Karpas-422 (cell line): ENCODE measurements around the gene RASAL1. TPM values are rescaled to one million over a fixed set of nuclear protein-coding genes. Genes with fewer than 3 reads are reported as not detected.

Experiments
- DNase-seq: peaks from one replicate; pipeline ENCODE4 v3.0.0-alpha.2; 2015
- H2AFZ ChIP-seq: fragments of 200-600 bp; sonication (generic); 2 replicates; pipeline ENCODE4 v1.6.1; 2014; ENCODE audit warnings: antibody characterized with exemption, low read length, mixed read lengths
- H3K27ac ChIP-seq: fragments of 200-600 bp; sonication (generic); 2 replicates; pipeline ENCODE4 v1.5.1; 2014; ENCODE audit warnings: mild to moderate bottlenecking, low read length, moderate library complexity
- H3K27me3 ChIP-seq: fragments of 200-600 bp; sonication (generic); 2 replicates; pipeline ENCODE4 v1.6.1; 2014; ENCODE audit warnings: low read length, mixed read lengths
- H3K36me3 ChIP-seq: fragments of 200-600 bp; sonication (generic); 2 replicates; pipeline ENCODE4 v1.6.1; 2014; ENCODE audit warnings: low read length, mixed read lengths; ENCODE audit not compliant: insufficient read depth
- H3K4me1 ChIP-seq: fragments of 200-600 bp; sonication (generic); 2 replicates; pipeline ENCODE4 v1.6.1; 2014; ENCODE audit warnings: mild to moderate bottlenecking, low read length, mixed read lengths
- H3K4me2 ChIP-seq: fragments of 200-600 bp; sonication (generic); 2 replicates; pipeline ENCODE4 v1.6.1; 2014; ENCODE audit warnings: low read length, low read depth, mild to moderate bottlenecking; ENCODE audit not compliant: poor library complexity, severe bottlenecking
- H3K4me3 ChIP-seq: fragments of 200-600 bp; sonication (generic); 2 replicates; pipeline ENCODE4 v1.5.1; 2014; ENCODE audit warnings: mild to moderate bottlenecking, antibody characterized with exemption, low read length, mixed read lengths
- H3K79me2 ChIP-seq: fragments of 200-600 bp; sonication (generic); 2 replicates; pipeline ENCODE4 v1.6.1; 2014; ENCODE audit warnings: mild to moderate bottlenecking, low read length, mixed read lengths
- H3K9ac ChIP-seq: fragments of 200-600 bp; sonication (generic); 2 replicates; pipeline ENCODE4 v1.6.0; 2014; ENCODE audit warnings: low read length
- H3K9me2 ChIP-seq: fragments of 200-600 bp; sonication (generic), shearing (Covaris generic); replicated peaks from 2 replicates; pipeline ENCODE4 v1.6.0; 2014; ENCODE audit warnings: mild to moderate bottlenecking, low read length, moderate library complexity; ENCODE audit not compliant: insufficient read depth
- H3K9me3 ChIP-seq: fragments of 300-700, 200-600 bp; sonication (generic); 2 replicates; pipeline ENCODE4 v1.6.1; 2014; ENCODE audit warnings: low read length, mixed read lengths
- H4K20me1 ChIP-seq: fragments of 200-600 bp; sonication (generic); 2 replicates; pipeline ENCODE4 v1.6.1; 2014; ENCODE audit warnings: mild to moderate bottlenecking, antibody characterized with exemption, low read length, low read depth; ENCODE audit not compliant: insufficient read depth
- total RNA-seq: library from RNA; depleted of rRNA; stranded (reverse); fragments of >200 nt; shearing (Covaris generic); gene quantifications from 2 replicates; pipeline ENCODE4 v1.2.3, GENCODE V29; 2014; ENCODE audit warnings: low replicate concordance

RASAL1 gene
- total RNA-seq, 1 experiment from 2014 or later = 3.4 TPM

- H3K36me3 ChIP-seq = peaks cover 5% of the 10 kb centered on the region
These were observed 30.2 kb upstream of the RASAL1 start for GRCh38 chr12:113165521-113166450.

GRCh38 chr12:113164014-113164413 is 28.5 kb upstream of the RASAL1 start:
- Histone ChIP-seq H3K27ac (no peak overlapping the region), H3K9ac (no peak overlapping the region), H4K20me1 (peaks cover 26% of the 10 kb centered on the region), H3K4me2 (no peak overlapping the region), H3K79me2 (0 out of 2 replicates have a peak, but pooled peaks cover 6% of the 10 kb centered on the region), H3K36me3 (peaks cover 19% of the 10 kb centered on the region), H3K9me2 (no peaks in the 10 kb centered on the region), H3K4me3 (no peak overlapping the region), H3K27me3 (no peaks in the 10 kb centered on the region), H3K9me3 (no peaks in the 10 kb centered on the region), H2AFZ (no peak overlapping the region), H3K4me1 (peaks cover 13% of the 10 kb centered on the region)
- DNase-seq = no peak

More at GRCh38 chr12:113165521-113166450, 30.2 kb upstream of the RASAL1 start:
- H3K27me3 ChIP-seq = no peaks in the 10 kb centered on the region
- no peak overlapping the region for H3K9ac ChIP-seq
- no peaks in the 10 kb centered on the region for H3K9me2 ChIP-seq
- H3K27ac ChIP-seq = no peak overlapping the region
- H3K9me3 ChIP-seq = no peaks in the 10 kb centered on the region
- H3K4me2 ChIP-seq = no peak overlapping the region
- no peak overlapping the region for H3K4me3 ChIP-seq
- no peak for DNase-seq
- H2AFZ ChIP-seq = no peak overlapping the region
- peaks cover 14% of the 10 kb centered on the region for H4K20me1 ChIP-seq
- H3K4me1 ChIP-seq = peaks cover 13% of the 10 kb centered on the region
- H3K79me2 ChIP-seq = no peaks in the 10 kb centered on the region

- no peak overlapping the region for H3K4me3 ChIP-seq
- no peak for DNase-seq
- H3K4me2 ChIP-seq = no peak overlapping the region
- no peak overlapping the region for H3K27ac ChIP-seq
- H3K9me3 ChIP-seq = no peaks in the 10 kb centered on the region
- H3K36me3 ChIP-seq = peaks cover 28% of the 10 kb centered on the region
- no peaks in the 10 kb centered on the region for H3K9me2 ChIP-seq
- no peak overlapping the region for H3K9ac ChIP-seq
- H4K20me1 ChIP-seq = peaks cover 28% of the 10 kb centered on the region
- 0 out of 2 replicates have a peak, but pooled peaks cover 6% of the 10 kb centered on the region for H3K79me2 ChIP-seq
- peaks cover 13% of the 10 kb centered on the region for H3K4me1 ChIP-seq
- H2AFZ ChIP-seq = no peak overlapping the region
- H3K27me3 ChIP-seq = no peaks in the 10 kb centered on the region
These were observed 27.4 kb upstream of the RASAL1 start for GRCh38 chr12:113163030-113163360.

GRCh38 chr12:113162102-113163029 is 26.8 kb upstream of the RASAL1 start:
- Histone ChIP-seq H3K9me3 (no peaks in the 10 kb centered on the region), H2AFZ (no peak overlapping the region), H3K4me1 (peaks cover 13% of the 10 kb centered on the region), H3K9me2 (no peaks in the 10 kb centered on the region), H3K27me3 (no peaks in the 10 kb centered on the region), H3K36me3 (peaks cover 31% of the 10 kb centered on the region), H3K9ac (no peak overlapping the region), H3K4me3 (no peak overlapping the region), H3K4me2 (peak overlapping the region; percentile 20), H3K27ac (no peak overlapping the region), H3K79me2 (0 out of 2 replicates have a peak, but pooled peaks cover 6% of the 10 kb centered on the region), H4K20me1 (peaks cover 30% of the 10 kb centered on the region)
- peak; percentile 72 for DNase-seq

GRCh38 chr12:113161415-113162016 is 26.0 kb upstream of the RASAL1 start:
- H3K79me2 ChIP-seq = 0 out of 2 replicates have a peak, but pooled peaks cover 6% of the 10 kb centered on the region
- peaks cover 13% of the 10 kb centered on the region for H3K4me1 ChIP-seq
- no peaks in the 10 kb centered on the region for H3K9me3 ChIP-seq
- no peak overlapping the region for H3K27ac ChIP-seq
- H4K20me1 ChIP-seq = peaks cover 30% of the 10 kb centered on the region
- no peaks in the 10 kb centered on the region for H3K27me3 ChIP-seq
- peaks cover 31% of the 10 kb centered on the region for H3K36me3 ChIP-seq
- no peak overlapping the region for H3K4me3 ChIP-seq
- no peak overlapping the region for H3K9ac ChIP-seq
- peak; percentile 99 for DNase-seq
- peak overlapping the region; percentile 20 for H3K4me2 ChIP-seq
- no peaks in the 10 kb centered on the region for H3K9me2 ChIP-seq
- no peak overlapping the region for H2AFZ ChIP-seq

GRCh38 chr12:113159937-113160336 is 24.4 kb upstream of the RASAL1 start:
- Histone ChIP-seq H3K36me3 (peaks cover 31% of the 10 kb centered on the region), H3K79me2 (0 out of 2 replicates have a peak, but pooled peaks cover 6% of the 10 kb centered on the region), H3K27ac (no peak overlapping the region), H3K9ac (no peak overlapping the region), H4K20me1 (peaks cover 30% of the 10 kb centered on the region), H3K4me1 (peaks cover 13% of the 10 kb centered on the region), H3K9me3 (no peaks in the 10 kb centered on the region), H3K4me3 (no peak overlapping the region), H3K9me2 (no peaks in the 10 kb centered on the region), H2AFZ (no peak overlapping the region), H3K27me3 (no peaks in the 10 kb centered on the region), H3K4me2 (no peak overlapping the region)
- no peak for DNase-seq

- Histone ChIP-seq H3K9me2 (no peaks in the 10 kb centered on the region), H4K20me1 (peaks cover 30% of the 10 kb centered on the region), H3K36me3 (peaks cover 31% of the 10 kb centered on the region), H3K4me2 (no peak overlapping the region), H2AFZ (no peak overlapping the region), H3K4me3 (no peak overlapping the region), H3K4me1 (peaks cover 21% of the 10 kb centered on the region), H3K9ac (no peak overlapping the region), H3K27ac (no peak overlapping the region), H3K27me3 (no peaks in the 10 kb centered on the region), H3K9me3 (no peaks in the 10 kb centered on the region), H3K79me2 (0 out of 2 replicates have a peak, but pooled peaks cover 6% of the 10 kb centered on the region)
- no peak for DNase-seq
These were observed 23.1 kb upstream of the RASAL1 start for GRCh38 chr12:113158439-113159203.
